CD14-positive monocyte (primary cell): ENCODE data around the gene MPHOSPH6. TPM values are rescaled to one million over a fixed set of nuclear protein-coding genes. Genes with fewer than 3 reads are reported as not detected.

Source experiments
- DNase-seq, 3 donors: peaks; one replicate each; pipeline ENCODE4 v3.0.0-alpha.2; 2011 to 2022
- H2AFZ ChIP-seq: 2 replicates; pipeline ENCODE4 v1.6.0; 2012; ENCODE audit warnings: mild to moderate bottlenecking, low read depth, low read length, inconsistent platforms; ENCODE audit not compliant: insufficient read depth, poor library complexity, severe bottlenecking
- H3K27ac ChIP-seq, 2 donors: 1 replicate in 1 of 2; 2 replicates in 1 of 2; pipeline ENCODE4 v1.5.1; 2012 to 2013; ENCODE audit warnings: low read length in 2 of 2, control low read depth in 1 of 2, inconsistent platforms in 1 of 2, low read depth in 1 of 2, mild to moderate bottlenecking in 1 of 2
- H3K27me3 ChIP-seq, 2 donors: one replicate each; pipeline versions ENCODE4 v1.6.0 to v1.6.1; 2011 to 2013; ENCODE audit warnings: low read length in 2 of 2; ENCODE audit not compliant: control insufficient read depth in 2 of 2, insufficient read depth in 2 of 2
- H3K36me3 ChIP-seq, 2 donors: replicated peaks in 1 of 2; 1 replicate in 1 of 2; 2 replicates in 1 of 2; pipeline versions ENCODE4 v1.5.1 to v1.6.1; 2012 to 2013; ENCODE audit warnings: low read length in 2 of 2, control low read depth in 1 of 2, inconsistent platforms in 1 of 2, mild to moderate bottlenecking in 1 of 2; ENCODE audit not compliant: insufficient read depth in 2 of 2, control insufficient read depth in 1 of 2
- H3K4me1 ChIP-seq, 2 donors: 1 replicate in 1 of 2; 2 replicates in 1 of 2; pipeline versions ENCODE4 v1.5.1 to v1.6.1; 2012 to 2013; ENCODE audit warnings: low read length in 2 of 2, control low read depth in 1 of 2, inconsistent platforms in 1 of 2, mild to moderate bottlenecking in 1 of 2, moderate library complexity in 1 of 2; ENCODE audit not compliant: insufficient read depth in 2 of 2, control insufficient read depth in 1 of 2
- H3K4me2 ChIP-seq: replicated peaks from 2 replicates; pipeline ENCODE3; 2012; ENCODE audit warnings: low read length, moderate library complexity, mild to moderate bottlenecking; ENCODE audit not compliant: poor library complexity, severe bottlenecking; ENCODE audit errors: extremely low read depth
- H3K4me3 ChIP-seq, 3 experiments: fragments of 200-600 bp in 1 of 3; sonication (generic) in 1 of 3; replicated peaks in 1 of 3; 1 replicate in 2 of 3; 2 replicates in 1 of 3; pipeline ENCODE4 v1.5.1; 2011 to 2013; ENCODE audit warnings: low read length in 3 of 3, mild to moderate bottlenecking in 3 of 3, control low read depth in 2 of 3, low read depth in 2 of 3, inconsistent platforms in 1 of 3, moderate library complexity in 1 of 3
- H3K79me2 ChIP-seq: 2 replicates; pipeline ENCODE4 v1.6.0; 2012; ENCODE audit warnings: mild to moderate bottlenecking, control low read depth, inconsistent platforms, low read length, moderate library complexity; ENCODE audit not compliant: insufficient read depth
- H3K9ac ChIP-seq: 2 replicates; pipeline ENCODE4 v1.6.0; 2017; ENCODE audit warnings: low read length, mild to moderate bottlenecking; ENCODE audit not compliant: insufficient read depth, poor library complexity, severe bottlenecking
- H3K9me3 ChIP-seq, 2 donors: replicated peaks in 1 of 2; 1 replicate in 1 of 2; 2 replicates in 1 of 2; pipeline versions ENCODE4 v1.5.1 to v1.6.1; 2012 to 2013; ENCODE audit warnings: low read length in 2 of 2, control low read depth in 1 of 2; ENCODE audit not compliant: control insufficient read depth in 1 of 2, insufficient read depth in 1 of 2
- H4K20me1 ChIP-seq: 2 replicates; pipeline ENCODE4 v1.6.0; 2012; ENCODE audit warnings: mild to moderate bottlenecking, low read length, control low read depth, moderate library complexity; ENCODE audit not compliant: insufficient read depth
- H3K27ac Mint-ChIP-seq, 7 donors: one replicate each; pipeline ENCODE4 v1.8.0; 2020; ENCODE audit warnings: mild to moderate bottlenecking in 7 of 7, mixed read lengths in 7 of 7, moderate library complexity in 6 of 7, inconsistent platforms in 2 of 7
- H3K27me3 Mint-ChIP-seq, 3 donors: one replicate each; pipeline ENCODE4 v1.8.0; 2021 to 2022; ENCODE audit warnings: low read depth in 3 of 3, mild to moderate bottlenecking in 3 of 3, mixed read lengths in 3 of 3, moderate library complexity in 3 of 3, inconsistent platforms in 1 of 3
- H3K36me3 Mint-ChIP-seq, 2 donors: one replicate each; pipeline ENCODE4 v1.8.0; 2020; ENCODE audit warnings: mixed read lengths in 2 of 2, inconsistent platforms in 1 of 2, mild to moderate bottlenecking in 1 of 2
- H3K4me1 Mint-ChIP-seq: one replicate; pipeline ENCODE4 v1.8.0; 2020; ENCODE audit warnings: mild to moderate bottlenecking, mixed read lengths
- H3K4me3 Mint-ChIP-seq, 2 donors: one replicate each; pipeline ENCODE4 v1.8.0; 2020; ENCODE audit warnings: mild to moderate bottlenecking in 2 of 2, mixed read lengths in 2 of 2, moderate library complexity in 1 of 2
- H3K9me3 Mint-ChIP-seq, 7 donors: one replicate each; pipeline ENCODE4 v1.8.0; 2020 to 2022; ENCODE audit warnings: mixed read lengths in 7 of 7, mild to moderate bottlenecking in 6 of 7, moderate library complexity in 6 of 7, inconsistent platforms in 2 of 7
- WGBS: methylation state at CpG from one replicate; pipeline ENCODE4 v1.1.5; 2013; ENCODE audit warnings: missing lambda C conversion rate; ENCODE audit not compliant: insufficient coverage; 5-methylcytosine and 5-hydroxymethylcytosine counted together
- intact Hi-C, 2 donors: fragments of 100-400 bp; cut with micrococcal nuclease; formaldehyde crosslinking; loops; one replicate each; pipeline versions ENCODE4 v1.15.0 to v1.15.1; 2023
- polyA plus RNA-seq, 3 donors: library from polyadenylated mRNA; depleted of rRNA in 1 of 3; unstranded in 2 of 3; stranded (reverse) in 1 of 3; fragments of 300-500 nt in 2 of 3; fragments of >200 nt in 1 of 3; fragmentation: Illumina TruSeq in 2 of 3; gene quantifications; 1 replicate in 2 of 3; 2 replicates in 1 of 3; pipeline ENCODE4 v1.2.3, GENCODE V29; 2012 to 2021
- TF ChIP-seq, protein P1 (sequence below): fragments of 200-600 bp; IDR thresholded peaks from one replicate; pipeline ENCODE4 v1.8.0; 2022; ENCODE audit warnings: antibody characterized with exemption, mild to moderate bottlenecking

Gene MPHOSPH6
- polyA plus RNA-seq, 3 donors = 8.6 to 37.6 (median 20.2) TPM

DNA sequence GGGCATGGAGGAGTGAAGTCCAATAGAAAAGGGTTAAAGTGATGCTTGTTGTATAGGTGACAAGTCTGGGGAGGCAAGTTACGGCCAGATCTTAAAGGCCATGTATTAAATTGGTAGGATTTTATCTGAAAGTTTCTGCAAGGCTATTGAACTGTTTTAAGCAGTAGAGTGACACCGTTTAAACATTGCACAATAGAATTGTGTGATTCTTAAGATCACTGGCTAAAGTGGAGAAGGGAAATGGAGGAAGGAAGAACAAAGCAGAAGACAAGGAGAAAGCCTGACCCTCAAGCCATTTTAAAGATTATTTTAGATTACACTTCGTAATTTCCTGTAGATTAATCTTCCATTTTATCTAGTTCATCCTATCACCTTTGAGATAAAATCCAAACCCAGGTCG is 5.6 kb upstream of the MPHOSPH6 start:
- peaks cover 19% of the 10 kb centered on the region for H3K4me1 Mint-ChIP-seq
- no peak overlapping the region for H3K4me3 Mint-ChIP-seq
- H3K9me3 ChIP-seq = no peaks in the 10 kb centered on the region
- H3K4me1 ChIP-seq = peaks cover 9% of the 10 kb centered on the region in 2 donors
- TF ChIP-seq, protein P1, sequence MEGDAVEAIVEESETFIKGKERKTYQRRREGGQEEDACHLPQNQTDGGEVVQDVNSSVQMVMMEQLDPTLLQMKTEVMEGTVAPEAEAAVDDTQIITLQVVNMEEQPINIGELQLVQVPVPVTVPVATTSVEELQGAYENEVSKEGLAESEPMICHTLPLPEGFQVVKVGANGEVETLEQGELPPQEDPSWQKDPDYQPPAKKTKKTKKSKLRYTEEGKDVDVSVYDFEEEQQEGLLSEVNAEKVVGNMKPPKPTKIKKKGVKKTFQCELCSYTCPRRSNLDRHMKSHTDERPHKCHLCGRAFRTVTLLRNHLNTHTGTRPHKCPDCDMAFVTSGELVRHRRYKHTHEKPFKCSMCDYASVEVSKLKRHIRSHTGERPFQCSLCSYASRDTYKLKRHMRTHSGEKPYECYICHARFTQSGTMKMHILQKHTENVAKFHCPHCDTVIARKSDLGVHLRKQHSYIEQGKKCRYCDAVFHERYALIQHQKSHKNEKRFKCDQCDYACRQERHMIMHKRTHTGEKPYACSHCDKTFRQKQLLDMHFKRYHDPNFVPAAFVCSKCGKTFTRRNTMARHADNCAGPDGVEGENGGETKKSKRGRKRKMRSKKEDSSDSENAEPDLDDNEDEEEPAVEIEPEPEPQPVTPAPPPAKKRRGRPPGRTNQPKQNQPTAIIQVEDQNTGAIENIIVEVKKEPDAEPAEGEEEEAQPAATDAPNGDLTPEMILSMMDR = no peak
- no peaks in the 10 kb centered on the region for H3K36me3 Mint-ChIP-seq
- 89% methylated on average over 2 of the region's 4 CpGs for WGBS
- H3K27ac ChIP-seq = no peak overlapping the region
- peak overlapping the region in 2 of 7 donors; percentile 8 to 21 for H3K27ac Mint-ChIP-seq
- H3K36me3 ChIP-seq = no peaks in the 10 kb centered on the region
- no peaks in the 10 kb centered on the region for H4K20me1 ChIP-seq
- H3K4me2 ChIP-seq = no peak overlapping the region
- peaks cover 24 to 27% (median 24%) of the 10 kb centered on the region in 3 donors for H3K27me3 Mint-ChIP-seq
- H3K9ac ChIP-seq = no peak overlapping the region
- no peak overlapping the region for H3K4me3 ChIP-seq
- peaks cover 0 to 4% (median 0%) of the 10 kb centered on the region in 7 donors for H3K9me3 Mint-ChIP-seq
- peaks cover 19 to 22% of the 10 kb centered on the region in 2 donors for H3K27me3 ChIP-seq
- H2AFZ ChIP-seq = no peak overlapping the region
- H3K79me2 ChIP-seq = no peaks in the 10 kb centered on the region
- peak in 2 of 3 donors; percentile 39 to 46 for DNase-seq
- intact Hi-C loops = loop anchor here in 1 of 2 donors (10.0 kb wide), 1 partner anchor 49 kb away; no protein-coding TSS in a partner anchor

DNA sequence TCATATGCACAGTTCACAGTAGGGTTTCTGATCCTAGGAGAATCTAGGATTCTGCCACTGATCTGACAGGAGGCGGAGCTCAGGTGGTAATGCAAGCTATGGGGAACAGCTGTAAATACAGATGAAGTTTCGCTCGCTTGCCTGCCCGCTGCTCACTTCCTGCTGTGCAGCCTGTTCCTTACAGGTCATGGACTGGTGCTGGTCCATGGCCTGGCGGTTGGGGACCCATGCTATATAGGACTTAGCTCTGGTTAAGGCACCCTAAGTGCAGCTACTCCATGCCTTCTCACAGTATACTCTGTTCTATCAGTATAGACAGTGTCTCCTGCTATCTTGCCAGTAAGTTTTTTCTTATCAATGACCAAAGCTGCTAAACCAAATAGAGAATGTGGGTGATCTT is 2.4 kb downstream of the MPHOSPH6 start:
- Histone ChIP-seq H3K79me2 (peaks cover 36% of the 10 kb centered on the region), H3K9ac (no peak overlapping the region), H3K9me3 (no peaks in the 10 kb centered on the region), H3K27ac (no peak overlapping the region), H3K4me2 (no peak overlapping the region), H2AFZ (no peak overlapping the region), H4K20me1 (no peaks in the 10 kb centered on the region), H3K36me3 (peaks cover 28 to 42% of the 10 kb centered on the region in 2 donors), H3K27me3 (peaks cover 17% of the 10 kb centered on the region in 2 donors), H3K4me1 (peaks cover 17% of the 10 kb centered on the region in 2 donors), H3K4me3 (no peak overlapping the region)
- TF ChIP-seq, protein P1 = no peak
- 86% methylated on average over 5 of the region's 5 CpGs for WGBS
- peak overlapping the region in 3 of 7 donors; percentile 10 to 34 (median 16) for H3K27ac Mint-ChIP-seq
- H3K9me3 Mint-ChIP-seq = peaks cover 0 to 3% (median 0%) of the 10 kb centered on the region in 7 donors
- peaks cover 38 to 47% of the 10 kb centered on the region in 2 donors for H3K36me3 Mint-ChIP-seq
- H3K4me3 Mint-ChIP-seq = no peak overlapping the region
- H3K4me1 Mint-ChIP-seq = peaks cover 22% of the 10 kb centered on the region
- no peak for DNase-seq
- intact Hi-C loops = no loop called here
- H3K27me3 Mint-ChIP-seq = peaks cover 18 to 23% (median 21%) of the 10 kb centered on the region in 3 donors
